ENCODE data around the gene KDM2A. TPM values are rescaled to one million over a fixed set of nuclear protein-coding genes. Genes with fewer than 3 reads are reported as not detected.
"Not testable (repeated sequence)": the region's sequence is repeated elsewhere in the genome, so short reads cannot be mapped to it uniquely, and the experiment has no call there.

KDM2A gene
- total RNA-seq, 1 experiment from 2014 or later, result 122 TPM

- DNase-seq, result peak in 1 of 2 experiments; percentile 32
- H3K27me3 Mint-ChIP-seq (ENCODE audit: insufficient read depth, unreplicated experiment), result no peaks in the 10 kb centered on the region
- no peaks in the 10 kb centered on the region for H3K9me3 Mint-ChIP-seq (ENCODE audit: unreplicated experiment)
- no TSS peak for BruUV-seq (replicated peaks)
- peaks cover 7% of the 10 kb centered on the region for H3K36me3 ChIP-seq (ENCODE audit: control insufficient read depth, insufficient read depth, low read length)
- intact Hi-C loops (cut with micrococcal nuclease; ENCODE audit: unreplicated experiment), result no loop called here
- ChIA-PET CTCF (no interaction called here), POLR2A (interaction anchor here (0.5 kb wide), 1 partner anchor 206 kb away, joined by 6 read pairs; the partner anchor contains the start of gene PPP1CA)
- H3K4me3 ChIP-seq (ENCODE audit: low read depth, low read length), result no peak overlapping the region
- no peak overlapping the region for H3K4me3 Mint-ChIP-seq (ENCODE audit: unreplicated experiment)
- H3K27me3 ChIP-seq (replicated peaks; ENCODE audit: control insufficient read depth, insufficient read depth, low read length), result no peaks in the 10 kb centered on the region
- H3K27ac Mint-ChIP-seq (ENCODE audit: unreplicated experiment), result no peak overlapping the region
- no peaks in the 10 kb centered on the region for H3K4me1 ChIP-seq
- H3K36me3 Mint-ChIP-seq (ENCODE audit: insufficient read depth, unreplicated experiment), result peaks cover 72% of the 10 kb centered on the region
- no peaks in the 10 kb centered on the region for H3K9me3 ChIP-seq
- peaks cover 8% of the 10 kb centered on the region for H3K4me1 Mint-ChIP-seq (ENCODE audit: low read depth, unreplicated experiment)
- peak in 1 of 2 experiments; percentile 5 for TF ChIP-seq CTCF (IDR thresholded peaks at IDR 0.05; ENCODE audit: insufficient read depth in 1 of 2, low read depth in 1 of 2, low read length in 1 of 2, severe bottlenecking in 1 of 2, unreplicated experiment in 1 of 2)
Measured at GRCh38 chr11:67195971-67196456, 77.0 kb downstream of the KDM2A start.

GRCh38 chr11:67197606-67198005, 78.5 kb downstream of the KDM2A start:
- Mint-ChIP-seq H3K27ac (ENCODE audit: unreplicated experiment) (no peak overlapping the region), H3K4me1 (ENCODE audit: low read depth, unreplicated experiment) (peaks cover 8% of the 10 kb centered on the region), H3K36me3 (ENCODE audit: insufficient read depth, unreplicated experiment) (peaks cover 61% of the 10 kb centered on the region), H3K4me3 (ENCODE audit: unreplicated experiment) (no peak overlapping the region), H3K27me3 (ENCODE audit: insufficient read depth, unreplicated experiment) (no peaks in the 10 kb centered on the region), H3K9me3 (ENCODE audit: unreplicated experiment) (no peaks in the 10 kb centered on the region)
- ChIA-PET POLR2A (no interaction called here), CTCF (interaction anchor here (0.5 to 0.7 kb wide), 3 partner anchors 65 to 177 kb away, joined by 4 to 5 read pairs (median 4); no protein-coding TSS in a partner anchor)
- no peak for TF ChIP-seq CTCF (IDR thresholded peaks at IDR 0.05; ENCODE audit: insufficient read depth in 1 of 2, low read depth in 1 of 2, low read length in 1 of 2, severe bottlenecking in 1 of 2, unreplicated experiment in 1 of 2)
- no peak overlapping the region for H3K4me3 ChIP-seq (ENCODE audit: low read depth, low read length)
- no peak for DNase-seq
- H3K9me3 ChIP-seq, result no peaks in the 10 kb centered on the region
- no peaks in the 10 kb centered on the region for H3K27me3 ChIP-seq (replicated peaks; ENCODE audit: control insufficient read depth, insufficient read depth, low read length)
- no peaks in the 10 kb centered on the region for H3K4me1 ChIP-seq
- BruUV-seq (replicated peaks), result no TSS peak
- intact Hi-C loops (cut with micrococcal nuclease; ENCODE audit: unreplicated experiment), result no loop called here
- peaks cover 7% of the 10 kb centered on the region for H3K36me3 ChIP-seq (ENCODE audit: control insufficient read depth, insufficient read depth, low read length)

- H3K36me3 Mint-ChIP-seq (ENCODE audit: insufficient read depth, unreplicated experiment), result peaks cover 66% of the 10 kb centered on the region
- H3K4me1 Mint-ChIP-seq (ENCODE audit: low read depth, unreplicated experiment); intact Hi-C loops (cut with micrococcal nuclease; ENCODE audit: unreplicated experiment); H3K9me3 Mint-ChIP-seq (ENCODE audit: unreplicated experiment); H3K36me3 ChIP-seq (ENCODE audit: control insufficient read depth, insufficient read depth, low read length); POLR2A ChIA-PET; H3K9me3 ChIP-seq; H3K27me3 Mint-ChIP-seq (ENCODE audit: insufficient read depth, unreplicated experiment); BruUV-seq (replicated peaks); DNase-seq; H3K4me1 ChIP-seq; H3K4me3 Mint-ChIP-seq (ENCODE audit: unreplicated experiment); H3K27me3 ChIP-seq (replicated peaks; ENCODE audit: control insufficient read depth, insufficient read depth, low read length); H3K27ac Mint-ChIP-seq (ENCODE audit: unreplicated experiment); H3K4me3 ChIP-seq (ENCODE audit: low read depth, low read length): not testable (repeated sequence)
- CTCF ChIA-PET, result interaction anchor here (0.7 kb wide), 1 partner anchor 212 kb away, joined by 4 read pairs; no protein-coding TSS in a partner anchor
Measured at GRCh38 chr11:67198781-67199180, 79.7 kb downstream of the KDM2A start.
